Liver (tissue), 9 donors: ENCODE data around the gene RSPRY1. TPM values are rescaled to one million over a fixed set of nuclear protein-coding genes. Genes with fewer than 3 reads are reported as not detected.

Source experiments
- DNase-seq: peaks from one replicate; pipeline ENCODE4 v3.0.0-alpha.2; 2017; ENCODE audit warnings: low spot score
- H3K27ac ChIP-seq, 2 donors: one replicate each; pipeline ENCODE4 v1.7.0; 2013; ENCODE audit warnings: inconsistent platforms in 2 of 2, low read length in 2 of 2, control low read depth in 1 of 2, low read depth in 1 of 2, mild to moderate bottlenecking in 1 of 2
- H3K27me3 ChIP-seq, 4 donors: one replicate each; pipeline versions ENCODE4 v1.6.1 to v1.7.0; 2013; ENCODE audit warnings: low read length in 3 of 4, inconsistent platforms in 1 of 4, mild to moderate bottlenecking in 1 of 4, moderate library complexity in 1 of 4; ENCODE audit not compliant: control insufficient read depth in 4 of 4, insufficient read depth in 4 of 4
- H3K36me3 ChIP-seq, 4 donors: one replicate each; pipeline versions ENCODE4 v1.6.1 to v1.7.0; 2013; ENCODE audit warnings: low read length in 3 of 4, mild to moderate bottlenecking in 3 of 4, low read depth in 1 of 4, moderate library complexity in 1 of 4; ENCODE audit not compliant: control insufficient read depth in 4 of 4, insufficient read depth in 3 of 4
- H3K4me1 ChIP-seq, 4 donors: one replicate each; pipeline versions ENCODE4 v1.6.1 to v1.7.0; 2013; ENCODE audit warnings: low read length in 3 of 4, mild to moderate bottlenecking in 3 of 4, moderate library complexity in 1 of 4; ENCODE audit not compliant: control insufficient read depth in 4 of 4, insufficient read depth in 4 of 4
- H3K4me3 ChIP-seq, 3 donors: one replicate each; pipeline versions ENCODE4 v1.6.1 to v1.7.0; 2013; ENCODE audit warnings: low read length in 3 of 3, control low read depth in 1 of 3, low read depth in 1 of 3, mild to moderate bottlenecking in 1 of 3
- H3K9ac ChIP-seq, 2 donors: one replicate each; pipeline ENCODE4 v1.7.0; 2013; ENCODE audit warnings: low read length in 2 of 2, mild to moderate bottlenecking in 2 of 2, moderate library complexity in 2 of 2, control low read depth in 1 of 2, low read depth in 1 of 2
- H3K9me3 ChIP-seq, 4 donors: one replicate each; pipeline versions ENCODE4 v1.6.1 to v1.7.0; 2013; ENCODE audit warnings: low read length in 3 of 4; ENCODE audit not compliant: control insufficient read depth in 4 of 4
- EGR1 ChIP-seq, 2 donors: IDR thresholded peaks; 2 replicates each; pipeline ENCODE4 v1.6.1; 2016 to 2018; ENCODE audit warnings: antibody characterized with exemption in 2 of 2, low read depth in 2 of 2
- FOXA1 ChIP-seq: IDR thresholded peaks from 2 replicates; pipeline ENCODE4 v1.6.1; 2016; ENCODE audit warnings: antibody characterized with exemption
- FOXA2 ChIP-seq: IDR thresholded peaks from 2 replicates; pipeline ENCODE4 v1.6.1; 2016; ENCODE audit warnings: antibody characterized with exemption
- GABPA ChIP-seq, 2 donors: IDR thresholded peaks in 1 of 2; conservative IDR thresholded peaks in 1 of 2; 2 replicates each; pipeline ENCODE4 v1.6.1; 2016; ENCODE audit warnings: antibody characterized with exemption in 2 of 2, mild to moderate bottlenecking in 1 of 2, moderate library complexity in 1 of 2
- HNF4A ChIP-seq, 2 donors: conservative IDR thresholded peaks; 2 replicates each; pipeline ENCODE4 v1.6.1; 2016; ENCODE audit warnings: antibody characterized with exemption in 2 of 2, mild to moderate bottlenecking in 2 of 2
- HNF4G ChIP-seq: IDR thresholded peaks from 2 replicates; pipeline ENCODE4 v1.6.1; 2016; ENCODE audit warnings: antibody characterized with exemption
- JUND ChIP-seq, 2 donors: IDR thresholded peaks; 2 replicates each; pipeline ENCODE4 v1.6.1; 2016; ENCODE audit warnings: antibody characterized with exemption in 2 of 2
- NR2F2 ChIP-seq: IDR thresholded peaks from 2 replicates; pipeline ENCODE4 v1.6.1; 2016; ENCODE audit warnings: antibody characterized with exemption
- RAD21 ChIP-seq, 2 donors: IDR thresholded peaks; 2 replicates each; pipeline ENCODE4 v1.6.1; 2016; ENCODE audit warnings: antibody characterized with exemption in 2 of 2, mild to moderate bottlenecking in 2 of 2
- RXRA ChIP-seq, 2 donors: IDR thresholded peaks; 2 replicates each; pipeline ENCODE4 v1.6.1; 2017 to 2018; ENCODE audit warnings: antibody characterized with exemption in 2 of 2, mild to moderate bottlenecking in 1 of 2
- SP1 ChIP-seq: IDR thresholded peaks from 2 replicates; pipeline ENCODE4 v1.6.1; 2018; ENCODE audit warnings: antibody characterized with exemption, mild to moderate bottlenecking
- TAF1 ChIP-seq: conservative IDR thresholded peaks from 2 replicates; pipeline ENCODE4 v1.6.1; 2016; ENCODE audit warnings: antibody characterized with exemption, mild to moderate bottlenecking
- YY1 ChIP-seq: IDR thresholded peaks from 2 replicates; pipeline ENCODE4 v1.6.1; 2016; ENCODE audit warnings: antibody characterized with exemption, mild to moderate bottlenecking
- WGBS: extraction: QIAGEN DNeasy Blood & Tissue Kit; methylation state at CpG from one replicate; pipeline ENCODE4 v1.1.7; 2013; 5-methylcytosine and 5-hydroxymethylcytosine counted together
- polyA plus RNA-seq, 2 donors: library from polyadenylated mRNA; stranded (reverse) in 1 of 2; unstranded in 1 of 2; fragments of 200-250 nt in 1 of 2; fragments of >200 nt in 1 of 2; fragmentation: Nextera tagmentation in 1 of 2; extraction: Ambion mirVana in 1 of 2; gene quantifications; one replicate each; pipeline versions ENCODE4 v1.2.1 to v1.2.3, GENCODE V29; 2013 to 2015
- total RNA-seq, 2 donors: library from RNA; depleted of rRNA; stranded (reverse); fragments of >200 nt; gene quantifications; one replicate each; pipeline ENCODE4 v1.2.3, GENCODE V29; 2014
- TF ChIP-seq, protein P1 (sequence below): IDR thresholded peaks from 2 replicates; pipeline ENCODE4 v1.6.1; 2016; ENCODE audit warnings: antibody characterized with exemption
- TF ChIP-seq, protein P2 (sequence below): IDR thresholded peaks from 2 replicates; pipeline ENCODE4 v1.6.1; 2016; ENCODE audit warnings: antibody characterized with exemption
- TF ChIP-seq, protein P3 (sequence below): IDR thresholded peaks from 2 replicates; pipeline ENCODE4 v1.6.1; 2016; ENCODE audit warnings: antibody characterized with exemption
- TF ChIP-seq, protein P4 (sequence below): IDR thresholded peaks from 2 replicates; pipeline ENCODE4 v1.6.1; 2016; ENCODE audit warnings: antibody characterized with exemption, mild to moderate bottlenecking
- TF ChIP-seq, protein P5 (sequence below): fragments of 150-350 bp; IDR thresholded peaks from 2 replicates; pipeline ENCODE4 v1.5.1; 2017; ENCODE audit warnings: improper control_type of control experiment, low read depth, low read length; ENCODE audit not compliant: missing input control
- donor health status: healthy.
- donor health status: healthy.
- donor health status: healthy.
- donor health status: healthy.
- donor health status: healthy.

Gene RSPRY1
- total and polyA plus RNA-seq, 4 donors, result 10.9 to 27.6 (median 20.2) TPM

DNA sequence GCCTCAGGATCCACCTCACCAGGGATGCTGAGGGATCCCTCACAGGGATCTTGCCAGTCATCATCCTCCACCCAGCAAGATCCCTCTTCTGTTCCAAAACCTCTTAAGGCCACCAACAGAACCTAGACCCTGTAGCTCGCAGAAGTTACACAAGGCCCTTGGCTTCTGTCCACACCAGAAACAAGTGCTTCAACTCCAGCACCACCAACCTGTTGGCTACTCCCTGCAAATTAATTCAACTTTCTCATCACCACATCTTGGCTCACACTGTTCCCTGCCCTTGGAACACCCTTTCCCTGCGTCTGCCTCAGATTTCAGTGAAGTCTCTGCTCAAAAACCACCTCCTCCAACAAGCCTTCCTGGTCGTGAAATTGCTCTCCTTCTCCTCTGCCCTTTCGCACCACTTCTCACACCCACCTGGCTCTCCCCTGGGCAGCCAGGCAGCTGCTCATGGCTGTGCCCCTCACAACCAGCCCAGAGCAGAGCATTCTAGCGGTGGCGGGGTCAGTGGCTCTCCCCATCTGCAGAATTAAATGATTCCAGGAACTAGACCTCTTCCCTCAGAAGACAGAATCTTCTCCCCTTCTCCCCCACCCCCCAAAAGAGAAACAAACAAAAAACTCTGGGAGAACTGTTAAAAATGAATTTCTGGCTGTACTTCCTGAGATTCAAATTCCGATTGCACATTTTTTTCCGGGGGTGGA is 96.5 kb downstream of the RSPRY1 start:
- Histone ChIP-seq H3K4me1 (peaks cover 12 to 29% (median 18%) of the 10 kb centered on the region in 4 donors), H3K9ac (no peak overlapping the region), H3K36me3 (no peaks in the 10 kb centered on the region), H3K27ac (no peak overlapping the region), H3K4me3 (no peak overlapping the region), H3K9me3 (no peaks in the 10 kb centered on the region), H3K27me3 (no peaks in the 10 kb centered on the region)
- TF ChIP-seq HNF4G (no peak), EGR1 (IDR thresholded peaks at IDR 0.05; ENCODE audit: low read depth in 2 of 2) (no peak), GABPA (IDR thresholded peaks at IDR 0.05 in 1 of 2, conservative IDR thresholded peaks at IDR 0.05 in 1 of 2) (no peak), SP1 (no peak), JUND (IDR thresholded peaks at IDR 0.05) (no peak), YY1 (no peak), TAF1 (no peak), FOXA2 (no peak), HNF4A (conservative IDR thresholded peaks at IDR 0.05) (no peak), NR2F2 (no peak), RAD21 (IDR thresholded peaks at IDR 0.05) (no peak), FOXA1 (no peak), RXRA (IDR thresholded peaks at IDR 0.05) (no peak)
- TF ChIP-seq, protein P1, sequence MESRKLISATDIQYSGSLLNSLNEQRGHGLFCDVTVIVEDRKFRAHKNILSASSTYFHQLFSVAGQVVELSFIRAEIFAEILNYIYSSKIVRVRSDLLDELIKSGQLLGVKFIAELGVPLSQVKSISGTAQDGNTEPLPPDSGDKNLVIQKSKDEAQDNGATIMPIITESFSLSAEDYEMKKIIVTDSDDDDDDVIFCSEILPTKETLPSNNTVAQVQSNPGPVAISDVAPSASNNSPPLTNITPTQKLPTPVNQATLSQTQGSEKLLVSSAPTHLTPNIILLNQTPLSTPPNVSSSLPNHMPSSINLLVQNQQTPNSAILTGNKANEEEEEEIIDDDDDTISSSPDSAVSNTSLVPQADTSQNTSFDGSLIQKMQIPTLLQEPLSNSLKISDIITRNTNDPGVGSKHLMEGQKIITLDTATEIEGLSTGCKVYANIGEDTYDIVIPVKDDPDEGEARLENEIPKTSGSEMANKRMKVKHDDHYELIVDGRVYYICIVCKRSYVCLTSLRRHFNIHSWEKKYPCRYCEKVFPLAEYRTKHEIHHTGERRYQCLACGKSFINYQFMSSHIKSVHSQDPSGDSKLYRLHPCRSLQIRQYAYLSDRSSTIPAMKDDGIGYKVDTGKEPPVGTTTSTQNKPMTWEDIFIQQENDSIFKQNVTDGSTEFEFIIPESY, result no peak
- TF ChIP-seq, protein P2, sequence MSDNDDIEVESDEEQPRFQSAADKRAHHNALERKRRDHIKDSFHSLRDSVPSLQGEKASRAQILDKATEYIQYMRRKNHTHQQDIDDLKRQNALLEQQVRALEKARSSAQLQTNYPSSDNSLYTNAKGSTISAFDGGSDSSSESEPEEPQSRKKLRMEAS, result no peak
- TF ChIP-seq, protein P3, sequence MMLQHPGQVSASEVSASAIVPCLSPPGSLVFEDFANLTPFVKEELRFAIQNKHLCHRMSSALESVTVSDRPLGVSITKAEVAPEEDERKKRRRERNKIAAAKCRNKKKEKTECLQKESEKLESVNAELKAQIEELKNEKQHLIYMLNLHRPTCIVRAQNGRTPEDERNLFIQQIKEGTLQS, result no peak
- TF ChIP-seq, protein P4, sequence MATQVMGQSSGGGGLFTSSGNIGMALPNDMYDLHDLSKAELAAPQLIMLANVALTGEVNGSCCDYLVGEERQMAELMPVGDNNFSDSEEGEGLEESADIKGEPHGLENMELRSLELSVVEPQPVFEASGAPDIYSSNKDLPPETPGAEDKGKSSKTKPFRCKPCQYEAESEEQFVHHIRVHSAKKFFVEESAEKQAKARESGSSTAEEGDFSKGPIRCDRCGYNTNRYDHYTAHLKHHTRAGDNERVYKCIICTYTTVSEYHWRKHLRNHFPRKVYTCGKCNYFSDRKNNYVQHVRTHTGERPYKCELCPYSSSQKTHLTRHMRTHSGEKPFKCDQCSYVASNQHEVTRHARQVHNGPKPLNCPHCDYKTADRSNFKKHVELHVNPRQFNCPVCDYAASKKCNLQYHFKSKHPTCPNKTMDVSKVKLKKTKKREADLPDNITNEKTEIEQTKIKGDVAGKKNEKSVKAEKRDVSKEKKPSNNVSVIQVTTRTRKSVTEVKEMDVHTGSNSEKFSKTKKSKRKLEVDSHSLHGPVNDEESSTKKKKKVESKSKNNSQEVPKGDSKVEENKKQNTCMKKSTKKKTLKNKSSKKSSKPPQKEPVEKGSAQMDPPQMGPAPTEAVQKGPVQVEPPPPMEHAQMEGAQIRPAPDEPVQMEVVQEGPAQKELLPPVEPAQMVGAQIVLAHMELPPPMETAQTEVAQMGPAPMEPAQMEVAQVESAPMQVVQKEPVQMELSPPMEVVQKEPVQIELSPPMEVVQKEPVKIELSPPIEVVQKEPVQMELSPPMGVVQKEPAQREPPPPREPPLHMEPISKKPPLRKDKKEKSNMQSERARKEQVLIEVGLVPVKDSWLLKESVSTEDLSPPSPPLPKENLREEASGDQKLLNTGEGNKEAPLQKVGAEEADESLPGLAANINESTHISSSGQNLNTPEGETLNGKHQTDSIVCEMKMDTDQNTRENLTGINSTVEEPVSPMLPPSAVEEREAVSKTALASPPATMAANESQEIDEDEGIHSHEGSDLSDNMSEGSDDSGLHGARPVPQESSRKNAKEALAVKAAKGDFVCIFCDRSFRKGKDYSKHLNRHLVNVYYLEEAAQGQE, result no peak
- TF ChIP-seq, protein P5, sequence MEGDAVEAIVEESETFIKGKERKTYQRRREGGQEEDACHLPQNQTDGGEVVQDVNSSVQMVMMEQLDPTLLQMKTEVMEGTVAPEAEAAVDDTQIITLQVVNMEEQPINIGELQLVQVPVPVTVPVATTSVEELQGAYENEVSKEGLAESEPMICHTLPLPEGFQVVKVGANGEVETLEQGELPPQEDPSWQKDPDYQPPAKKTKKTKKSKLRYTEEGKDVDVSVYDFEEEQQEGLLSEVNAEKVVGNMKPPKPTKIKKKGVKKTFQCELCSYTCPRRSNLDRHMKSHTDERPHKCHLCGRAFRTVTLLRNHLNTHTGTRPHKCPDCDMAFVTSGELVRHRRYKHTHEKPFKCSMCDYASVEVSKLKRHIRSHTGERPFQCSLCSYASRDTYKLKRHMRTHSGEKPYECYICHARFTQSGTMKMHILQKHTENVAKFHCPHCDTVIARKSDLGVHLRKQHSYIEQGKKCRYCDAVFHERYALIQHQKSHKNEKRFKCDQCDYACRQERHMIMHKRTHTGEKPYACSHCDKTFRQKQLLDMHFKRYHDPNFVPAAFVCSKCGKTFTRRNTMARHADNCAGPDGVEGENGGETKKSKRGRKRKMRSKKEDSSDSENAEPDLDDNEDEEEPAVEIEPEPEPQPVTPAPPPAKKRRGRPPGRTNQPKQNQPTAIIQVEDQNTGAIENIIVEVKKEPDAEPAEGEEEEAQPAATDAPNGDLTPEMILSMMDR, result no peak
- WGBS, result 73% methylated on average over 8 of the region's 8 CpGs
- DNase-seq, result no peak
